SK-N-SH (cell line): ENCODE results near the gene TMEFF1. TPM values are rescaled to one million over a fixed set of nuclear protein-coding genes. Genes with fewer than 3 reads are reported as not detected.
"Not testable (repeated sequence)": the region's sequence is repeated elsewhere in the genome, so short reads cannot be mapped to it uniquely, and the experiment has no call there.

Experiments used
- CTCF ChIA-PET: fragments of 300-600, 350-600 bp; formaldehyde crosslinking; extraction: SDS; loops from one replicate; lab custom pipeline; 2021; lab: Yijun Ruan, JAX
- POLR2A ChIA-PET: fragments of 350-600 bp; sonication (Branson Sonifier 250); formaldehyde crosslinking; extraction: SDS; loops from one replicate; lab custom pipeline; 2020; ENCODE audit warnings: antibody characterized with exemption, inconsistent platforms; lab: Yijun Ruan, JAX
- DNase-seq: peaks from one replicate; pipeline ENCODE4 v3.0.0; 2012
- H2AFZ ChIP-seq: fragments of 200-600 bp; sonication (generic); 2 replicates; pipeline ENCODE4 v1.8.1; 2016; ENCODE audit warnings: antibody characterized with exemption, mild to moderate bottlenecking, low read depth
- H3F3A ChIP-seq: fragments of 200-600 bp; sonication (generic); replicated peaks from 2 replicates; pipeline ENCODE3; 2016; ENCODE audit warnings: antibody characterized with exemption, mild to moderate bottlenecking; ENCODE audit not compliant: insufficient read depth
- H3K27ac ChIP-seq, 2 experiments: fragments of 200-500 bp in 1 of 2; fragments of 200-600 bp in 1 of 2; sonication (Bioruptor generic) in 1 of 2; sonication (generic), shearing (Covaris generic) in 1 of 2; 2 replicates each; pipeline versions ENCODE4 v1.5.1 to v1.6.1; 2014 to 2016; ENCODE audit warnings: low read depth in 2 of 2, inconsistent platforms in 1 of 2, low read length in 1 of 2, mild to moderate bottlenecking in 1 of 2, mixed read lengths in 1 of 2
- H3K27me3 ChIP-seq: fragments of 200-600 bp; sonication (generic), shearing (Covaris generic); 2 replicates; pipeline ENCODE4 v1.6.1; 2016; ENCODE audit warnings: mixed run types; ENCODE audit not compliant: insufficient read depth
- H3K36me3 ChIP-seq, 2 experiments: fragments of 200-500 bp in 1 of 2; fragments of 200-600 bp in 1 of 2; sonication (Bioruptor generic) in 1 of 2; sonication (generic) in 1 of 2; replicated peaks in 1 of 2; 2 replicates each; pipeline versions ENCODE3 to v1.5.1; 2014 to 2016; ENCODE audit warnings: low read length in 1 of 2, mild to moderate bottlenecking in 1 of 2; ENCODE audit not compliant: insufficient read depth in 2 of 2, control insufficient read depth in 1 of 2
- H3K4me1 ChIP-seq, 2 experiments: fragments of 200-500 bp in 1 of 2; fragments of 200-600 bp in 1 of 2; sonication (Bioruptor generic) in 1 of 2; sonication (generic), shearing (Covaris generic) in 1 of 2; 2 replicates each; pipeline versions ENCODE4 v1.5.1 to v1.6.1; 2014 to 2016; ENCODE audit warnings: low read depth in 1 of 2, low read length in 1 of 2, mixed run types in 1 of 2; ENCODE audit not compliant: insufficient read depth in 2 of 2, control insufficient read depth in 1 of 2
- H3K4me2 ChIP-seq: fragments of 200-600 bp; sonication (generic), shearing (Covaris generic); 2 replicates; pipeline ENCODE4 v1.6.1; 2017; ENCODE audit warnings: mixed run types
- H3K4me3 ChIP-seq, 2 experiments: fragments of 200-500 bp in 1 of 2; fragments of 200-600 bp in 1 of 2; sonication (Bioruptor generic) in 1 of 2; sonication (generic), shearing (Covaris generic) in 1 of 2; 2 replicates each; pipeline versions ENCODE4 v1.5.1 to v1.8.1; 2014 to 2016; ENCODE audit warnings: low read depth in 2 of 2, inconsistent platforms in 1 of 2, low read length in 1 of 2, mild to moderate bottlenecking in 1 of 2, mixed read lengths in 1 of 2, moderate library complexity in 1 of 2
- H3K79me2 ChIP-seq: fragments of 200-600 bp; sonication (generic); 2 replicates; pipeline ENCODE4 v1.8.1; 2017; ENCODE audit warnings: mild to moderate bottlenecking; ENCODE audit not compliant: insufficient read depth
- H3K9ac ChIP-seq: fragments of 200-600 bp; sonication (generic); 2 replicates; pipeline ENCODE4 v1.6.1; 2017; ENCODE audit warnings: mixed run types
- H3K9me2 ChIP-seq: fragments of 200-600 bp; sonication (generic); 2 replicates; pipeline ENCODE4 v1.6.1; 2017; ENCODE audit warnings: mixed run types
- H3K9me3 ChIP-seq: fragments of 200-600 bp; sonication (generic); 2 replicates; pipeline ENCODE4 v1.6.1; 2017; ENCODE audit warnings: mixed run types, mild to moderate bottlenecking, moderate library complexity
- H4K20me1 ChIP-seq: fragments of 200-600 bp; sonication (generic); 2 replicates; pipeline ENCODE4 v1.6.1; 2017; ENCODE audit warnings: mild to moderate bottlenecking, mixed run types; ENCODE audit not compliant: insufficient read depth
- ELF1 ChIP-seq: IDR thresholded peaks from 2 replicates; pipeline ENCODE4 v1.4.0; 2012
- FOXJ3 ChIP-seq: sonication (generic); formaldehyde crosslinking; IDR thresholded peaks from 2 replicates; pipeline ENCODE4 v1.5.1; 2020; ENCODE audit warnings: mild to moderate bottlenecking, missing genetic modification reagents
- GATA2 ChIP-seq: sonication (generic); formaldehyde crosslinking; IDR thresholded peaks from 2 replicates; pipeline ENCODE4 v1.5.0; 2020; ENCODE audit warnings: mild to moderate bottlenecking, missing genetic modification reagents
- MEF2A ChIP-seq: IDR thresholded peaks from 2 replicates; pipeline ENCODE4 v1.4.0; 2012; ENCODE audit warnings: low read depth, borderline replicate concordance
- NFIC ChIP-seq: IDR thresholded peaks from 2 replicates; pipeline ENCODE4 v1.4.0; 2012; ENCODE audit warnings: borderline replicate concordance
- RAD21 ChIP-seq: IDR thresholded peaks from 2 replicates; pipeline ENCODE4 v1.6.1; 2012; ENCODE audit warnings: mild to moderate bottlenecking, low read length
- RFX5 ChIP-seq: IDR thresholded peaks from 2 replicates; pipeline ENCODE4 v1.6.1; 2012; ENCODE audit warnings: mild to moderate bottlenecking, improper control_type of control experiment, low read length
- SIN3A ChIP-seq: IDR thresholded peaks from 2 replicates; pipeline ENCODE4 v1.6.1; 2012; ENCODE audit warnings: low read depth, mild to moderate bottlenecking, low read length, moderate library complexity, borderline replicate concordance
- TCF12 ChIP-seq: IDR thresholded peaks from 2 replicates; pipeline ENCODE4 v1.4.0; 2012
- YY1 ChIP-seq: IDR thresholded peaks from 2 replicates; pipeline ENCODE4 v1.4.0; 2012; ENCODE audit warnings: low read depth, mild to moderate bottlenecking
- WGBS: methylation state at CpG from one replicate; pipeline ENCODE4 v1.1.6; 2017; ENCODE audit warnings: low lambda C conversion rate; 5-methylcytosine and 5-hydroxymethylcytosine counted together
- polyA plus RNA-seq, 3 experiments: library from polyadenylated mRNA; depleted of rRNA; stranded (reverse); fragments of >200 nt; gene quantifications; 2 replicates each; pipeline ENCODE4 v1.2.3, GENCODE V29; 2012
- TF ChIP-seq, protein P1 (sequence below): fragments of 200-600 bp; sonication (generic); IDR thresholded peaks from 2 replicates; pipeline ENCODE4 v1.6.1; 2017; ENCODE audit warnings: antibody characterized with exemption, mild to moderate bottlenecking, moderate library complexity
- TF ChIP-seq, protein P2 (sequence below): IDR thresholded peaks from 2 replicates; pipeline ENCODE4 v1.4.0; 2012; ENCODE audit warnings: low read depth, borderline replicate concordance
- TF ChIP-seq, protein P3 (sequence below): IDR thresholded peaks from 2 replicates; pipeline ENCODE4 v1.6.1; 2012; ENCODE audit warnings: mild to moderate bottlenecking, low read depth, low read length, moderate library complexity
- TF ChIP-seq, protein P4 (sequence below): fragments of 150-350 bp; IDR thresholded peaks from 2 replicates; pipeline ENCODE4 v1.6.1; 2016; ENCODE audit warnings: mild to moderate bottlenecking, low read depth, low read length
- TF ChIP-seq, protein P5 (sequence below): IDR thresholded peaks from 2 replicates; pipeline ENCODE4; 2012
- TF ChIP-seq, protein P6 (sequence below): IDR thresholded peaks from 2 replicates; pipeline ENCODE4 v1.4.0; 2012; ENCODE audit warnings: low read depth

The TMEFF1 gene
- polyA plus RNA-seq, 1 of the 3 experiments (the other 2 are of a cell fraction) = 2.5 TPM

DNA sequence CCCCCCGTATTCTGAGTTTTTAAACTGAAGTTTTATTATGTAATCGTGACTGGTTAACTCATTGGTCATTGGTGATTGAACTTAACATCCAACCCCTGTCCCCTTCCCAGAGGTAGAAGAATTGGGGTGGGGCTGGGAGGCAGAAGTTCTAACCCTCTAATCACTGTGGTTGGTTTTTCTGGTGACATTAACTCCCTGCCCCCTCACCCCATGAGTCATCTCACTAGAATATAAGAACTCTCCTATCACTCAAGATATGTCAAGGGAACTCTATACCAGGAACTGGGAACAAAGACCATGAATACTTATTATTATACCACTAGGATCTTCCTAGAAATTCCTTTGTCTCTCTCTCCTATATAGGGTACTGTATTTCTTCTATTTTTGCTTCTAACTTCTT, 52.6 kb downstream of the TMEFF1 start:
- no peaks in the 10 kb centered on the region for H4K20me1 ChIP-seq
- H3K27me3 ChIP-seq = no peaks in the 10 kb centered on the region
- ChIA-PET CTCF (interaction anchor here (0.7 kb wide), 1 partner anchor 9 kb away, joined by 4 read pairs; no protein-coding TSS in a partner anchor), POLR2A (no interaction called here)
- H3K79me2 ChIP-seq = no peaks in the 10 kb centered on the region
- H3K9me3 ChIP-seq = no peaks in the 10 kb centered on the region
- WGBS = 96% methylated on average over 2 of the region's 2 CpGs
- TF ChIP-seq ELF1 (no peak), SIN3A (no peak), GATA2 (CRISPR knock-in tag) (no peak), TCF12 (no peak), MEF2A (no peak), YY1 (no peak), FOXJ3 (no peak), NFIC (no peak), RFX5 (no peak), RAD21 (no peak)
- TF ChIP-seq, protein P1, sequence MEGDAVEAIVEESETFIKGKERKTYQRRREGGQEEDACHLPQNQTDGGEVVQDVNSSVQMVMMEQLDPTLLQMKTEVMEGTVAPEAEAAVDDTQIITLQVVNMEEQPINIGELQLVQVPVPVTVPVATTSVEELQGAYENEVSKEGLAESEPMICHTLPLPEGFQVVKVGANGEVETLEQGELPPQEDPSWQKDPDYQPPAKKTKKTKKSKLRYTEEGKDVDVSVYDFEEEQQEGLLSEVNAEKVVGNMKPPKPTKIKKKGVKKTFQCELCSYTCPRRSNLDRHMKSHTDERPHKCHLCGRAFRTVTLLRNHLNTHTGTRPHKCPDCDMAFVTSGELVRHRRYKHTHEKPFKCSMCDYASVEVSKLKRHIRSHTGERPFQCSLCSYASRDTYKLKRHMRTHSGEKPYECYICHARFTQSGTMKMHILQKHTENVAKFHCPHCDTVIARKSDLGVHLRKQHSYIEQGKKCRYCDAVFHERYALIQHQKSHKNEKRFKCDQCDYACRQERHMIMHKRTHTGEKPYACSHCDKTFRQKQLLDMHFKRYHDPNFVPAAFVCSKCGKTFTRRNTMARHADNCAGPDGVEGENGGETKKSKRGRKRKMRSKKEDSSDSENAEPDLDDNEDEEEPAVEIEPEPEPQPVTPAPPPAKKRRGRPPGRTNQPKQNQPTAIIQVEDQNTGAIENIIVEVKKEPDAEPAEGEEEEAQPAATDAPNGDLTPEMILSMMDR = no peak
- TF ChIP-seq, protein P2, sequence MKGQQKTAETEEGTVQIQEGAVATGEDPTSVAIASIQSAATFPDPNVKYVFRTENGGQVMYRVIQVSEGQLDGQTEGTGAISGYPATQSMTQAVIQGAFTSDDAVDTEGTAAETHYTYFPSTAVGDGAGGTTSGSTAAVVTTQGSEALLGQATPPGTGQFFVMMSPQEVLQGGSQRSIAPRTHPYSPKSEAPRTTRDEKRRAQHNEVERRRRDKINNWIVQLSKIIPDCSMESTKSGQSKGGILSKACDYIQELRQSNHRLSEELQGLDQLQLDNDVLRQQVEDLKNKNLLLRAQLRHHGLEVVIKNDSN = no peak
- TF ChIP-seq, protein P3, sequence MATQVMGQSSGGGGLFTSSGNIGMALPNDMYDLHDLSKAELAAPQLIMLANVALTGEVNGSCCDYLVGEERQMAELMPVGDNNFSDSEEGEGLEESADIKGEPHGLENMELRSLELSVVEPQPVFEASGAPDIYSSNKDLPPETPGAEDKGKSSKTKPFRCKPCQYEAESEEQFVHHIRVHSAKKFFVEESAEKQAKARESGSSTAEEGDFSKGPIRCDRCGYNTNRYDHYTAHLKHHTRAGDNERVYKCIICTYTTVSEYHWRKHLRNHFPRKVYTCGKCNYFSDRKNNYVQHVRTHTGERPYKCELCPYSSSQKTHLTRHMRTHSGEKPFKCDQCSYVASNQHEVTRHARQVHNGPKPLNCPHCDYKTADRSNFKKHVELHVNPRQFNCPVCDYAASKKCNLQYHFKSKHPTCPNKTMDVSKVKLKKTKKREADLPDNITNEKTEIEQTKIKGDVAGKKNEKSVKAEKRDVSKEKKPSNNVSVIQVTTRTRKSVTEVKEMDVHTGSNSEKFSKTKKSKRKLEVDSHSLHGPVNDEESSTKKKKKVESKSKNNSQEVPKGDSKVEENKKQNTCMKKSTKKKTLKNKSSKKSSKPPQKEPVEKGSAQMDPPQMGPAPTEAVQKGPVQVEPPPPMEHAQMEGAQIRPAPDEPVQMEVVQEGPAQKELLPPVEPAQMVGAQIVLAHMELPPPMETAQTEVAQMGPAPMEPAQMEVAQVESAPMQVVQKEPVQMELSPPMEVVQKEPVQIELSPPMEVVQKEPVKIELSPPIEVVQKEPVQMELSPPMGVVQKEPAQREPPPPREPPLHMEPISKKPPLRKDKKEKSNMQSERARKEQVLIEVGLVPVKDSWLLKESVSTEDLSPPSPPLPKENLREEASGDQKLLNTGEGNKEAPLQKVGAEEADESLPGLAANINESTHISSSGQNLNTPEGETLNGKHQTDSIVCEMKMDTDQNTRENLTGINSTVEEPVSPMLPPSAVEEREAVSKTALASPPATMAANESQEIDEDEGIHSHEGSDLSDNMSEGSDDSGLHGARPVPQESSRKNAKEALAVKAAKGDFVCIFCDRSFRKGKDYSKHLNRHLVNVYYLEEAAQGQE = no peak
- TF ChIP-seq, protein P4, sequence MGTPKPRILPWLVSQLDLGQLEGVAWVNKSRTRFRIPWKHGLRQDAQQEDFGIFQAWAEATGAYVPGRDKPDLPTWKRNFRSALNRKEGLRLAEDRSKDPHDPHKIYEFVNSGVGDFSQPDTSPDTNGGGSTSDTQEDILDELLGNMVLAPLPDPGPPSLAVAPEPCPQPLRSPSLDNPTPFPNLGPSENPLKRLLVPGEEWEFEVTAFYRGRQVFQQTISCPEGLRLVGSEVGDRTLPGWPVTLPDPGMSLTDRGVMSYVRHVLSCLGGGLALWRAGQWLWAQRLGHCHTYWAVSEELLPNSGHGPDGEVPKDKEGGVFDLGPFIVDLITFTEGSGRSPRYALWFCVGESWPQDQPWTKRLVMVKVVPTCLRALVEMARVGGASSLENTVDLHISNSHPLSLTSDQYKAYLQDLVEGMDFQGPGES = no peak
- TF ChIP-seq, protein P5, sequence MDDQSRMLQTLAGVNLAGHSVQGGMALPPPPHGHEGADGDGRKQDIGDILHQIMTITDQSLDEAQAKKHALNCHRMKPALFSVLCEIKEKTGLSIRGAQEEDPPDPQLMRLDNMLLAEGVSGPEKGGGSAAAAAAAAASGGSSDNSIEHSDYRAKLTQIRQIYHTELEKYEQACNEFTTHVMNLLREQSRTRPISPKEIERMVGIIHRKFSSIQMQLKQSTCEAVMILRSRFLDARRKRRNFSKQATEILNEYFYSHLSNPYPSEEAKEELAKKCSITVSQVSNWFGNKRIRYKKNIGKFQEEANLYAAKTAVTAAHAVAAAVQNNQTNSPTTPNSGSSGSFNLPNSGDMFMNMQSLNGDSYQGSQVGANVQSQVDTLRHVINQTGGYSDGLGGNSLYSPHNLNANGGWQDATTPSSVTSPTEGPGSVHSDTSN = no peak
- TF ChIP-seq, protein P6, sequence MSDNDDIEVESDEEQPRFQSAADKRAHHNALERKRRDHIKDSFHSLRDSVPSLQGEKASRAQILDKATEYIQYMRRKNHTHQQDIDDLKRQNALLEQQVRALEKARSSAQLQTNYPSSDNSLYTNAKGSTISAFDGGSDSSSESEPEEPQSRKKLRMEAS = no peak
- no peak overlapping the region for H2AFZ ChIP-seq
- DNase-seq = no peak
- H3K4me1 ChIP-seq = no peaks in the 10 kb centered on the region
- no peak overlapping the region for H3K27ac ChIP-seq
- no peaks in the 10 kb centered on the region for H3F3A ChIP-seq
- no peak overlapping the region for H3K4me2 ChIP-seq
- H3K4me3 ChIP-seq = no peak overlapping the region
- no peak overlapping the region for H3K9ac ChIP-seq
- peaks cover 0 to 7% of the 10 kb centered on the region in 2 experiments for H3K36me3 ChIP-seq
- no peaks in the 10 kb centered on the region for H3K9me2 ChIP-seq

DNA sequence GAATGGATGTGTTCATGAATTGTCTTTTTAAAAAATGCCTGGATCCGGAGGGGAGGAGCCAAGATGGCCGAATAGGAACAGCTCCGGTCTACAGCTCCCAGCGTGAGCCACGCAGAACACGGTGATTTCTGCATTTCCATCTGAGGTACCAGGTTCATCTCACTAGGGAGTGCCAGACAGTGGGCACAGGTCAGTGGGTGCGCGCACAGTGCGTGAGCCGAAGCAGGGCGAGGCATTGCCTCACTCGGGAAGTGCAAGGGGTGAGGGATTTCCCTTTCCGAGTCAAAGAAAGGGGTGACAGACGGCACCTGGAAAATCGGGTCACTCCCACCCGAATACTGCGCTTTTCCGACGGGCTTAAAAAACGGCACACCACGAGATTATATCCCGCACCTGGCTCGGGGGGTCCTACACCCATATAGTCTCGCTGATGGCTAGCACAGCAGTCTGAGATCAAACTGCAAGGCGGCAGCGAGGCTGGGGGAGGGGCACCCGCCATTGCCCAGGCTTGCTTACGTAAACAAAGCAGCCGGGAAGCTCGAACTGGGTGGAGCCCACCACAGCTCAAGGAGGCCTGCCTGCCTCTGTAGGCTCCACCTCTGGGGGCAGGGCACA, 54.3 kb downstream of the TMEFF1 start:
- H3K4me1 ChIP-seq, H3K27ac ChIP-seq, H3K9me2 ChIP-seq, H2AFZ ChIP-seq, H3K4me3 ChIP-seq, H4K20me1 ChIP-seq, H3K9me3 ChIP-seq, H3K79me2 ChIP-seq, H3F3A ChIP-seq, H3K9ac ChIP-seq, DNase-seq, POLR2A ChIA-PET, H3K27me3 ChIP-seq, CTCF ChIA-PET, H3K36me3 ChIP-seq, H3K4me2 ChIP-seq: not testable (repeated sequence)
- 95% methylated on average over 24 of the region's 30 CpGs for WGBS
